Tibial nerve (tissue), 4 donors: ENCODE measurements around the gene SLC13A2. TPM values are rescaled to one million over a fixed set of nuclear protein-coding genes. Genes with fewer than 3 reads are reported as not detected.

Source experiments
- DNase-seq, 2 donors: peaks; one replicate each; pipeline ENCODE4 v3.0.0-alpha.2; 2019; ENCODE audit warnings: low spot score in 2 of 2
- H3K27ac ChIP-seq, 4 donors: fragments of 200-600 bp; sonication (generic) in 3 of 4; one replicate each; pipeline ENCODE4 v1.5.1; 2017 to 2019; ENCODE audit warnings: mild to moderate bottlenecking in 1 of 4
- H3K27me3 ChIP-seq, 2 donors: fragments of 200-600 bp; sonication (generic) in 1 of 2; one replicate each; pipeline versions ENCODE4 v1.5.1 to v1.6.0; 2017 to 2019
- H3K36me3 ChIP-seq, 3 donors: fragments of 200-600 bp; sonication (generic); one replicate each; pipeline ENCODE4 v1.5.1; 2018 to 2019
- H3K4me1 ChIP-seq, 4 donors: fragments of 200-600 bp; sonication (generic) in 3 of 4; one replicate each; pipeline ENCODE4 v1.5.1; 2017 to 2019
- H3K4me3 ChIP-seq, 4 donors: fragments of 200-600 bp; sonication (generic) in 3 of 4; one replicate each; pipeline ENCODE4 v1.5.1; 2017 to 2019; ENCODE audit warnings: mild to moderate bottlenecking in 1 of 4, moderate library complexity in 1 of 4
- H3K9me3 ChIP-seq, 4 donors: fragments of 200-600 bp; sonication (generic) in 3 of 4; one replicate each; pipeline ENCODE4 v1.5.1; 2017 to 2019
- CTCF ChIP-seq, 5 experiments: fragments of 200-600 bp in 3 of 5; fragments of 450-650 bp in 2 of 5; sonication (generic) in 3 of 5; IDR thresholded peaks; one replicate each; pipeline ENCODE4 v1.5.1; 2016 to 2019; ENCODE audit warnings: antibody characterized with exemption in 5 of 5, mild to moderate bottlenecking in 3 of 5, moderate library complexity in 2 of 5
- EP300 ChIP-seq, 2 donors: sonication (generic); formaldehyde crosslinking; IDR thresholded peaks; one replicate each; pipeline ENCODE4 v1.6.1; 2017; ENCODE audit warnings: antibody characterized with exemption in 2 of 2, mild to moderate bottlenecking in 1 of 2
- POLR2A ChIP-seq, 2 donors: fragments of 450-650 bp; IDR thresholded peaks; one replicate each; pipeline ENCODE4 v1.6.1; 2017; ENCODE audit warnings: antibody characterized with exemption in 2 of 2, mild to moderate bottlenecking in 2 of 2, moderate library complexity in 2 of 2
- WGBS, 2 donors: methylation state at CpG; one replicate each; pipeline ENCODE4 v1.1.5; 2018; 5-methylcytosine and 5-hydroxymethylcytosine counted together
- total RNA-seq, 4 donors: library from RNA; depleted of rRNA; stranded (reverse); fragments of >200 nt; gene quantifications; one replicate each; pipeline ENCODE4 v1.1.0, GENCODE V29; 2016

The SLC13A2 gene
- total RNA-seq, 4 donors from 2014 or later, result not detected

- no peak overlapping the region for H3K4me3 ChIP-seq
- peaks cover 0 to 84% of the 10 kb centered on the region in 2 donors for H3K27me3 ChIP-seq
- peaks cover 0 to 4% (median 0%) of the 10 kb centered on the region in 4 donors for H3K4me1 ChIP-seq
- peak in 1 of 2 donors; percentile 8 for DNase-seq
- 76 to 78% methylated on average over 7 of the region's 7 CpGs for WGBS, 2 donors
- no peak for TF ChIP-seq EP300 (IDR thresholded peaks at IDR 0.05)
- TF ChIP-seq POLR2A (IDR thresholded peaks at IDR 0.05), result no peak
- TF ChIP-seq CTCF (IDR thresholded peaks at IDR 0.05), result no peak
- H3K9me3 ChIP-seq, result no peaks in the 10 kb centered on the region
- H3K27ac ChIP-seq, result no peak overlapping the region
- no peaks in the 10 kb centered on the region for H3K36me3 ChIP-seq
These were observed 36.3 kb downstream of the SLC13A2 start for GRCh38 chr17:28509789-28510188.

GRCh38 chr17:28511858-28512461, 38.5 kb downstream of the SLC13A2 start:
- no peaks in the 10 kb centered on the region for H3K36me3 ChIP-seq
- H3K9me3 ChIP-seq, result no peaks in the 10 kb centered on the region
- H3K27ac ChIP-seq, result no peak overlapping the region
- no peak for DNase-seq
- H3K4me1 ChIP-seq, result peaks cover 0 to 4% (median 0%) of the 10 kb centered on the region in 4 donors
- WGBS, 2 donors, result 71 to 77% methylated on average over 1 to 3 of the region's 3 CpGs
- H3K27me3 ChIP-seq, result peaks cover 0 to 69% of the 10 kb centered on the region in 2 donors
- TF ChIP-seq EP300 (IDR thresholded peaks at IDR 0.05) (no peak), POLR2A (IDR thresholded peaks at IDR 0.05) (no peak), CTCF (IDR thresholded peaks at IDR 0.05) (no peak)
- no peak overlapping the region for H3K4me3 ChIP-seq

GRCh38 chr17:28513476-28513875, 40.0 kb downstream of the SLC13A2 start:
- TF ChIP-seq CTCF (IDR thresholded peaks at IDR 0.05) (no peak), EP300 (IDR thresholded peaks at IDR 0.05) (no peak), POLR2A (IDR thresholded peaks at IDR 0.05) (no peak)
- H3K36me3 ChIP-seq, result no peaks in the 10 kb centered on the region
- H3K4me1 ChIP-seq, result no peaks in the 10 kb centered on the region
- H3K9me3 ChIP-seq, result no peaks in the 10 kb centered on the region
- no peak overlapping the region for H3K4me3 ChIP-seq
- DNase-seq, result no peak
- WGBS, 2 donors, result 55 to 68% methylated on average over 7 of the region's 7 CpGs
- peaks cover 0 to 54% of the 10 kb centered on the region in 2 donors for H3K27me3 ChIP-seq
- no peak overlapping the region for H3K27ac ChIP-seq

GRCh38 chr17:28514561-28515002, 41.1 kb downstream of the SLC13A2 start:
- 43 to 52% methylated on average over 16 of the region's 16 CpGs for WGBS, 2 donors
- no peaks in the 10 kb centered on the region for H3K4me1 ChIP-seq
- no peaks in the 10 kb centered on the region for H3K36me3 ChIP-seq
- peaks cover 0 to 47% of the 10 kb centered on the region in 2 donors for H3K27me3 ChIP-seq
- H3K4me3 ChIP-seq, result no peak overlapping the region
- DNase-seq, result no peak
- no peaks in the 10 kb centered on the region for H3K9me3 ChIP-seq
- no peak overlapping the region for H3K27ac ChIP-seq
- no peak for TF ChIP-seq POLR2A (IDR thresholded peaks at IDR 0.05)
- TF ChIP-seq EP300 (IDR thresholded peaks at IDR 0.05), result no peak
- no peak for TF ChIP-seq CTCF (IDR thresholded peaks at IDR 0.05)

GRCh38 chr17:28515518-28515917, 42.1 kb downstream of the SLC13A2 start:
- no peak overlapping the region for H3K4me3 ChIP-seq
- H3K4me1 ChIP-seq, result no peaks in the 10 kb centered on the region
- no peak overlapping the region for H3K27ac ChIP-seq
- no peaks in the 10 kb centered on the region for H3K36me3 ChIP-seq
- H3K9me3 ChIP-seq, result no peaks in the 10 kb centered on the region
- TF ChIP-seq POLR2A (IDR thresholded peaks at IDR 0.05) (no peak), CTCF (IDR thresholded peaks at IDR 0.05) (no peak), EP300 (IDR thresholded peaks at IDR 0.05) (no peak)
- DNase-seq, result no peak
- WGBS, 2 donors, result 95 to 96% methylated on average over 1 of the region's 1 CpG
- peaks cover 0 to 46% of the 10 kb centered on the region in 2 donors for H3K27me3 ChIP-seq
